Transverse colon (tissue), 3 donors: ENCODE data around the gene NPLOC4.

Source experiments
- CTCF ChIP-seq, 5 experiments: fragments of 200-600 bp in 3 of 5; fragments of 450-650 bp in 2 of 5; sonication (generic) in 3 of 5; IDR thresholded peaks; 1 replicate in 2 of 5; 2 replicates in 3 of 5; pipeline ENCODE4 v1.5.1; 2016 to 2017; ENCODE audit warnings: antibody characterized with exemption in 5 of 5, inconsistent platforms in 3 of 5, mild to moderate bottlenecking in 2 of 5, moderate library complexity in 1 of 5
- POLR2A ChIP-seq: fragments of 450-650 bp; IDR thresholded peaks from one replicate; pipeline ENCODE4 v1.6.1; 2016; ENCODE audit warnings: antibody characterized with exemption, mild to moderate bottlenecking, moderate library complexity

- TF ChIP-seq CTCF (IDR thresholded peaks at IDR 0.05) (no peak), POLR2A (no peak)
Measured at GRCh38 chr17:81660441-81660840, 23.5 kb upstream of the NPLOC4 start.
